ENCODE data around the gene KDM2A.

KDM2A gene

DNA sequence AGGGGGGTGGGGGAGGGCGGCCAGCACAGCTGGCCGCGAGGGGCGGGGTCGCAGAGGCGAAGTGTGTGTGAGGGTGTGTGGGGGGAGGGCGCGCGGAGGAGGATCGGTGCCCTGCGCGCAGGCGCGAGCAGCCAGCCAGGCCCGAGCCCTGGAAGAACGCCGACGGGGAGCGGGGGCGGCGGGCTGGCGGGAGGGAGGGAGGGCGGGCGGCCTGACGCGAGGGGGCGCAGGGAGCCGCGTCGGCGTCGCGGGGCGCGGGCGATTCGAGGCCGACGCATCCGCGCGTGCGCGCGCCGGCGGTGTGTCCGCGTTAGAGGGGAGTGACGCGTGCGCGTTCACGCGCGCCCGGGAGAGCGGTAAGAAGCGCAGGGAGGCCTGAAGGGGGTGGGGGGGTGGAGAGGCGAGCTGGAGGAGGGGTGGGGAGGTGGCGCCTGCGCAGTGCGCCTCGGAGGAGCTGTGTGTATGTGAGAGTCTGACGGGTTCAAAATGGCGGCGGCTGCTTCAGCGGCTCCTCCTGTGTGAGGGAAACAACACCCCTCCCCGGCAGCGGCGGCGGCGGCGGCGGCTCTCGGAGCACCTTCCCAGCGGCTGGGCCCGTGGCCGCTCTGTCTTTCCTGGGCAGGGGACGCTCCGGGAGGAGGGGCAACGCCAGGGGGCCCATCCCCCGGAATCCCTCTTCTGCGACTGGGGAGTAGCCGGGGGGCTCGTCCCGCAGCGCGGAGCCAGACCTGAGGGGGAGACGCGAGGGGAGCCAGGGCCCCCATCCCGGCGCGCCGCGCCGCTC, at the start of gene KDM2A:
Gene KDM2A (plus strand): TSS at position 463 of the 784 bp plus-strand sequence. CDS start 2,054 bp downstream, outside the sequence.
- peak; percentile 99 for DNase-seq

DNA sequence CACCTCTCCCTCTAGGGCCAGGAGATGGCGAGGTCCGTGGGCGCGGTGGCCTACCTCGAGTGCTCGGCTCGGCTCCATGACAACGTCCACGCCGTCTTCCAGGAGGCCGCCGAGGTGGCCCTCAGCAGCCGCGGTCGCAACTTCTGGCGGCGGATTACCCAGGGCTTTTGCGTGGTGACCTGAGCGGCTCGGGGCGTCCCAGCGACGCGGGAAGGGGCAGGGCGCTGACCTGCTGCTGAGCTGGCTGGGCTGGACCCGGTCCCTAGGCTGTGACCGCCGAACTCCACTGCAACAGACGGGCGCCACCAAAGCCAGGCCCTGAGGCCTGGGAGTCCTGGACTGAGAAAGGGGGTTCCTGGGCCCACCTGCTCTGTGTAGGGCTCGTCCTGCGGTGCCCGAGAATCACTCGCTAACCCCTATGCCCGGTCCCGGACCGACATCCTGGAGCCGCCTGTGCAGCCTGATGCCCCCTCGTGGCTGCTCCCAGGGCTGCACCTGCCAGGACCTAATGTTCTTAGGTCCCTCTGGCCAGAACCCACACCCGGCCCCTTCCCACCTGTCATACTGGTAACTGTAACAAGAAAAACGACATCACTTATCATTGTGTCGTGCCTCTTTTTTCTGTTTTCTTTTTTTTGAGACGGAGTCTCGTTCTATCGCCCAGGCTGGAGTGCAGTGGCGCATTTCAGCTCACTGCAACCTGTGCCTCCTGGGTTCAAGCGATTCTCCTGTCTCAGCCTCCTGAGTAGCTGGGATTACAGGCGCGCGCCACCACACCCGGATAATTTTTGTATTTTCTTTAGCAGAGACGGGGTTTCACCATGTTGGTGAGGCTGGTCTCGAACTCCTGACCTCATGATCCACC, 47.4 kb upstream of the KDM2A start:
- DNase-seq: peak; percentile 70

DNA sequence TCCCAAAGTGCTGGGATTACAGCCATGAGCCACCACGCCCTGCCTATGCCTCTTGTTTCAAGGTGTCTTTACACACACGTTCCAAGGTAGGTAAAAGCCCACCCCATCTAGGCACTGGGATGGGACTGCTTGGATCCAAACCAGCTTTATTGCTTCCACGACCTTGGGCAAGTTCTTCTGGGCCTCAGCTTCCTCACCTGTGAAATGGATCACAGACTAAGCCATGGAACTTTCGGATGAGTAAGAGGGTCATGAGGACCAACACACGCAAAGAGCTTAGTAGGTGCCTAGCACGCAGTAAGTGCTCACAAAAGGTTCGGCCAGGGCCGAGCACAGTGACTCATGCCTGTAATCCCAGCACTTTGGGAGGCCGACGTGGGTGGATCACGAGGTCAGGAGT, 46.8 kb upstream of the KDM2A start:
- DNase-seq: no peak

DNA sequence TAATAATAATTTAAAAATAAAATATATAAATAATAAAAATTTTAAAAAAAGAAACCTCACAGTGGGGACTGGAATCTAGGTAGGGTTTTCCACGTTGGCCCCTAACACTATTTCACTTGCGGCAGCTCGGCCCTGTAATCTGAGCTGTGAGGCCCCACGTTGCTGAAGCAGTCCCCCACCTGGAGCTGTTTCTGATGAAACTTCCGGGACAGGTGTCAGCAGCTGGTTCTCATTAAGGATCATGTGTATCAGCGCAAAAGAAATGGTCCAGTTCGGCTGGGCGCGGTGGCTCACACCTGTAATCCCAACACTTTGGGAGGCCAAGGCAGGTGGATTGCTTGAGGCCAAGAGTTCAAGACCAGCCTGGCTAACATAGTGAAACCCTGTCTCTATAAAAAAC, 45.2 kb upstream of the KDM2A start:
- DNase-seq: no peak

DNA sequence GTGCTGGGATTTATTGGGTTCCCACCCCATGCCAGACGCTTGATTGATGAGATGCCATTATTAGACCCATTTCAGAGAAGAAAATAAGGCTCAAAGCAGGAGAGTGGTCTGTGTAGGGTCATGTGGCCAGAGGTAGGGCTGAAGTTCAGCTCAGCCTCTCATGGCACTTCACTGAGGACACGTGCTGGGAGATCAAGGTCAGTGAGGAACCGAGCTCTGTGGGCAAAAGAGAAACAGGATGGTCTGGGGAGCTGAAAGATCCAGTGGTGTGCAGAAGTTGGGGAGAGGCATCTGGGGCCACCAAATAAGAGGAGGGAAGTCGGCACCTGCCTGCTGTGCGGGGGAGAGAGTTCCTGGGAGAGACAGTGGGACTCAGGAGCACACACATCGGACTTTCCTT, 42.9 kb upstream of the KDM2A start:
- no peak for DNase-seq

DNA sequence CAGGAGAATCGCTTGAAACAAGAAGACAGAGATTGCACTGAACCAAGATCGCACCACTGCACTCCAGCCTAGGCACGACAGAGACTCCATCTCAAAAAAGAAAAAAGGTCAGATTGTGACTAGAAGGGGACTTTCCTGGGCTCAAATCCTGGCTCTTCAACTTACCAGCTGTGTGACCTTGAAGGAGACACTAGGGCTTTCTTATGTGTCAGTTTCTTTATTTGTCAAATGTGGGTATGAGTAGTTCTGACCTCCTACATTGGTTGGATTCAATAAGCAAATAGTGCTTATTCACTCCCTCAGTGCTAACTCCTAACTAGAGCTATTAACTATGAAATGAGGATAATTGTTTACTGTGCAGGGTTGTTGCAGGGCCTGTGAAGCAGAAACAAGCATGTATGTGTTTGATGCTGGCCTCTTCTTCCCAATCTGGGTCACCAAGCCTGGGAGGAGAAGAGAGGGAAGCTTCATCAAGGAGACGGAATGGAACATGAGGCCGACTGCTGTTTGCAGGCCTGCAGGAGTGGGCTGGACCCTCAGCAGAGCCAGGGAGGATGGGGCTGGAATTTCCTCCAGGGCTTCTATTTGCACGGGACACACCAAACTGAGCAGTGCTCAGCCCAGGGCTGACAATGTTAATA, 39.9 kb upstream of the KDM2A start:
- no peak for DNase-seq

DNA sequence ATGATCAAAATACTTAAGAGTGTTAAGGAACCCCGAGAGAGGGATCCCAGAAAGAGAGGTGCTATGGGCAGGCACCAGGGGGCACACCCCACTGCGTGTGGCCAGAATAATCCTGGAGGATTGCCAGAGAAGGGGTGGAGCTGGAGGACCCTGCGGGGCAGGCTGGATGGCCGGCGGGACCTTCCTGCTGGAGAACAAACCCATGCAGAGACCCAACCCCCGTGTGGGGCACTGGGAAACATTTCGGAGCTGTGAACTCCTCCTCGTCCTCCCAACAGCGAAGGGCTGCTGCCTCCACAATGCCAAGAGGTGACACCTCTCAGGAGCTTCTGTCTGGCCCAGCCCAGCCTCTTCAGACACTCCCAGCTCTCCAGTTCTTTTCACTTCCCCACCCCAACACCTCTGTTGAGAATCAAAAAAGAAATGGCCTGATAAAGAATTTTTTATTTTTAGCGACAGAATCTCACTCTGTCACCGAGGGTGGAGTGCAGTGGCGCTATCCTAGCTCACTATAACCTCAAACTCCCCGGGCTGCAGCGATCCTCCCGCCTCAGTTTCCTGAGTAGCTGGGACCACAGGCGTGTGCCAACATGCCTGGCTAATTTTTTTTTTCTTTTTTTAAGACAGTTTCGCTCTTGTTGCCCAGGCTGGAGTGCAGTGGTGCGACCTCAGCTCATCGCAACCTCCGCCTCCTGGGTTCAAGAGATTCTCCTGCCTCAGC, 36.8 kb upstream of the KDM2A start:
- no peak for DNase-seq

DNA sequence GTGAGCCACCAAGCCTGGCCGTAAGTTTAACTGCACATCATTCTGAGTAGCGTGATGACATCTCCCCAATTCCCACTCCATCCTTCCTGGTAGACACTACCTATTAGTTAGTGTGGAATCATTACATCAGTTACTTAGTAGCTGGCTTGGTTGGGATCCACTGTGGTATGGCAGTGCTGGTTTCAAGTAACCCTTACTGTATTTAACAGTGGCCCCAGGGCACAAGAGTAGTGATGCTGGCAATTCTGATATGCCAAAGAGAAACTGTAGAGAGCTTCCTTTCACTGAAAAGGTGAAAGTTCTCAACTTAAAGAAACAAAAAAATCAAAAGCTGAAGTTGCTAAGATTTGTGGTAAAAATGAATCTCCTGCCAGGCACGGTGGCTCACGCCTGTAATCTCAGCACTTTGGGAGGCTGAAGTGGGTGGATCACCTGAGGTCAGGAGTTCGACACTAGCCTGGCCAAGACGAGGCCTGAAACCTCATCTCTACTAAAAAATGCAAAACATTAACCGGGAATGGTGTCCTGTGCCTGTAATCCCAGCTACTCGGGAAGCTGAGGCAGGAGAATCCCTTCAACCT, 35.2 kb upstream of the KDM2A start:
- DNase-seq: no peak

DNA sequence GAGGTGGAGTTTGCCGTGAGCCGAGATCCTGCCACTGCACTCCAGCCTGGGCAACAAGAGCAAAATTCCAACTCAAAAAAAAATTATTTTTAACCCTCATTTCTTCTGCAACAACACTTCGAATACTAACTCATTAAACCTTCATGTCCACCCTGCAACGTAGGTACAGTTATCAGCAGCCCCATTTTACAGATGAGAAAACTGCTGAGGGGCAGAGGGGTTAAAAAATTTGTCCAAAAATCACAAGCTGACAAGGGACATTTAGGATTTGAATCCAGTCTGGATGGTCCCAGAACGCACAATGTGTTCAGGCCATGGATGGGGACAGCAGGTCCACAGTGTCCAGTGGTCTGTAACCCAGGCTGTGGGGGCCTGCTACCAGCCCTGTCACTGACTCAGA, 33.4 kb upstream of the KDM2A start:
- no peak for DNase-seq

DNA sequence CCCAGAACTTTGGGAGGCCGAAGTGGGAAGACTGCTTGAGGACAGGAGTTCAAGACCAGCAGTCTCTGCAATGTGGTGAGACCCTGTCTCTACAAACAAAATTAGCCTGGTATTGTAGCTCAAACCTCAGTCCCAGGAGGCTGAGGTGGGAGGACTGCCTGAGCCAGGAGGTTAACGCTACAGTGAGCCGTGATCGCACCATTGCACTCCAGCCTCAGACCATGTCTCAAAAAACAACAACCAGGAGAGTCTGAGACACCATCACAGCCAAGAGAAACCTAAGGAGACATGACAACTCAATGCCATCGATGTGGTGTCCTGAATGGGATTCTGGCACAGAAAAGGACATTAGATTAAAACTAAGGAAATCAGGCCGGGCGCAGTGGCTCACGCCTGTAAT, 28.3 kb upstream of the KDM2A start:
- no peak for DNase-seq

DNA sequence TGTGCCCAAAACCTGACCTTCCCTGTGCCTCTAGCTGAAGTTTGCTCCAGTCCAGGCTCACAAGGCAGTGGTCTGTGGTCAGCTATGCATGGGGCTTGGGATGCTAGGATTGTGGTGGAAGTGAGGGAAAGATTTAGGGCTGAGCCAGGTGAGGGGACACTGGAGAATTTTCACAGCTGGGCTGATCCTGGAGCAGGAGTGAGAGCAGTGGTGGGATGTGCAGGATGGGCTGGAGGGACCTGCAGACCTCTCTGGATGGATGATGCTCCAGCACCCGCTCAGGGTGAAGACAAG, 23.9 kb upstream of the KDM2A start:
- no peak for DNase-seq

DNA sequence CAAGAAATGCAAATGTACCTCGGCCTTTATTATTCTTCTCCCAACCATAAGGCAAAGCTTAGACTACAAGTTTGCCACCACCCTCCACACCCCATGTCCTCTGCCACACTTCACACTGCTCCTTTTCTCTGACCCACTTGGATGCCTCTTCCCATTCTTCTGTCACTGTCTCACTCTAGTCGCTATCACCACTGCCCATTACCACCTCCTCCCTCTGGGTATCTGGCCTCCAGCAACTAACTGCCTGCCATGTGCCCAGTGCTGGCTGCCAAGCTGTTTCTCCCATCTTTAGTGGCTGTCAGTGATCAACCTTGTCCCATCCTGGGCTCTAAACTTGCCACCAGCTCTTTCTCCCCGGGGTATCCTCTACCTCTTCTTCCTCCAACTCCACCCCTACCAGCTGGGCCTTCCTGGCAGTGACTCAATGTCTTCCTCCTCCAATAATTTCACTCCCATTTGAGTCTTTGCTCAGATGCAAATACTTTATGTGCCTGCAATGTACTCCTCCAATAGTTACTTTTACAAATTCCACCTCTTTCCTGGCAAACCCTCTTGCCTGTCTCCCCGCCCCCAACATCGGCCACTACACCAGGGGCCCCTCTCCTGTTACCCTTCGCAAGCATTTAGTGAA, 20.1 kb upstream of the KDM2A start:
- DNase-seq: no peak

DNA sequence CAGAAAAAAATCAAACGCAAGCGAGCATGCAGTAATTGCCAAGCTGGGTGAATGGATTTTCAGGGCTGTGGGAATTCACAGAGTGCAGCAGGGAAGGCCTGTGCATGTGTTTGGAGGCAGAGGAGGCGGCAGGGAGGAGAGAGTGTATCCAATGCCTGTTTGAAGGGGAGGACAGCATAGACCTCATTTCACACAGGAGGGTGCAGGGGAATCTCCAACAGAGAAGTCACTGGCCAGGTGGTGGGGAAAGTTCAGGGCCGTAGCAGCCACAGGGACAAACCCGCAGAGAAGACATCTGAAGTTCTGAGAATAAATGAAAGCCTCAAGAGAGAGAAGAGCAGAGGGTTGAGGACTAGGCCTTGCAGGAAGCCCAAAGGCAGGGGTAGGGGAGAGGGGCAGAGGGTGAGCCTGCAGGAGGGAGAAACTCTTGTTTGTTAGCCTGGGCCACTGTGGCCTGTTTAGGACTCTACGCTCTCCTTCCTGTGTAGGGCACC, 19.2 kb upstream of the KDM2A start:
- no peak for DNase-seq

DNA sequence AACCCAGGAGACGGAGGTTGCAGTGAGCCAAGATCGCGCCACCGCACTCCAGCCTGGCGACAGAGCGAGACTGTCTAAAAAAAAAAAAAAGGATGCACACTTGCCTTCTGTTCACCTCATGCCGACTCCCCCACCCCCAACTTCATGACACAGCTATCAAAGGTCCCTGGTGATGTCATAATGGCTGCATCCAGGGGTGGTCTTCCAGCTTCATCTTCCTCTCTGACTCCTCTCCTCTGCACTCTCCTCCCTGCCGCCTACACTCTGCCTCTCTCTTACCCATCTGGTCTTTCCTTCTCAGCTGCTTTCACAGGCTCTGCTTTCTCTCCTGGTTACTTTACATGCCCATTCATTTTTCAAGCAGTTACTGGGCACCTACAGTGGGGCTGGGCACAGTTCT, 16.4 kb upstream of the KDM2A start:
- DNase-seq: no peak

DNA sequence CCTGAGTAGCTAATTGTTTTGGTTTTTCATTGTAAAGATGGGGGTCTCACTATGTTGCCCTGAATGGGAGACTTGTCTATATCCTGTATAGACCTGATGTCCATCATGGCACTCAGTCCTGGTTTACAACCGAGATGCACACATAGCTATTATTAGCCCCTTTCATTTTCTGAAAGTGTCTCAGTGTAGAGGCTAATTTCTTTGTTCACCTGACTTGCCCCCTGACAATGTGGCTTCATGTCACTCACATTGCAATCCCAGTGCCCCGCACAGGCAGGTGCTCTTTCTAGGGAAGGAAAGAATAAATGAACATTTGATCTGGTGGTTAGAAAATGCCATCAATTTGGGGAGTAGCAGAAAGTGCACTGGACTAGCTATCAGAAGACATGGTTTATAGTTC, 13.1 kb upstream of the KDM2A start:
- DNase-seq: no peak

DNA sequence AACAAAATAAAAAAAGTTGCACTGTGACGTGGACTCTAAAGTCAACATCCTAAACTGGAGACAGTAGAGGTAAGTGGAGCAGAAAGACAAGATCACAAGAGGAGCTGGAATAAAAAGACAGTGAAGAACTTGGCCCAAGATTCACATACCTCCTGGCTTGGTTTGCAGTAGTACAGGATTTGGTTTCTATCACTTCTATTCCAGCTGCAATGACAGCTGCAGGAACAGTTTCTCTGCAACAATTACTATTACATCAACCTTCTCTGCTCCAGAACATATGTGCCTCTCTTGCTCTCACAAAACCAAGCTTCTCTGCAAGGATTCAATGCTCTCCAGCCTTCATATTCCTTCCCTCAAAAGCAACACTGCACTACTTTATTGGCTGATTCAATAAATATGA, 7.8 kb upstream of the KDM2A start:
- no peak for DNase-seq

DNA sequence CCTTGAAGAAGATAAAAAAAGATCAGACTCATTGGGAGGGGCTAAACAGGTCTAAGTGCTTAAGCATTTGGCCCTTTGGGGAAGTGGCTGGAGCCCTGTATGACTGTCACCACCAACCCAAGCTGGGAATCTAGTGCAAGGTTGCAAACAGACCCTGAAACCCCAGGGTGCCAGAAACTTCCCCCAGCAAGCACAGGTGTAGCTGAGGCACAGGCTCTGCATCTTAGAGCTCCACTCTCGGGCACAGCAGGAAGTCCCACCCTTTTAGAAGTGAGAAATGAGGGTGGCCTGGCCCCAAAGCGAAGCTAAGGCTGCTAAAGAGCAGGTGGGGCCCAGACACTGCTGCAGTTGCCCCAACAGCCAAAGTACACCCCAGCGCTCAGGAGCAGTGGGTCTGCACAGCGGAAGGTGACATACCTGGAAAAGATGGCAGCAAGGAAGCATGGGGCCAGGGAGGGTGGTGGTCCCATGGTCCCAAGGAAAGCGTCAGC, 5.8 kb upstream of the KDM2A start:
- peak; percentile 43 for DNase-seq

DNA sequence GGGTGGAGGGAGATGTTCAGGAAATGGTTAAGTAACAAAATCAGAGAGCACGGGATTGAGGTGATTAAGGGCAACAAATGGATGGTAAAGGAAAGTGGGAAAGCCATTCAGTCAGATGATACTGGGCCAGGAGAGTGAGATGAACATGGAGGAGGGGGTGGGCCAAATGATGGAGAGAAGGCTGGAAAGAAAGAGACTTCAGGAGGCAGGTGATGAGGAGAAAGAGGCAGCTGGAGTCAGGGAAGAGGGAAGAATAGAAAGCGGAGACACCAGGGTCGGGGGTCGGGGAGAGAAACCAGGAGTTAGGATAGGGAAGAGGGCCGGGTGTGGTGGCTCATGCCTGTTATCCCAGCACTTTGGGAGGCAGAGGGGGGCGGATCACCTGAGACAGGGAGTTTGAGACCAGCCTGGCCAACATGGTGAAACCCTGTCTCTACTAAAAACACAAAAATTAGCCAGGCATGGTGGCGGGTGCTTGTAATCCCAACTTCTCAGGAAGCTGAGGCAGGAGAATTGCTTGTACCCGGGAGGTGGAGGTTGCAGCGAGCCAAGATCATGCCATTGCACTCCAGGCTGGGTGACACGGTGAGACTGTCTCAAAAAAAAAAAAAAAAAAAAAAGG, 4.7 kb upstream of the KDM2A start:
- DNase-seq: no peak

DNA sequence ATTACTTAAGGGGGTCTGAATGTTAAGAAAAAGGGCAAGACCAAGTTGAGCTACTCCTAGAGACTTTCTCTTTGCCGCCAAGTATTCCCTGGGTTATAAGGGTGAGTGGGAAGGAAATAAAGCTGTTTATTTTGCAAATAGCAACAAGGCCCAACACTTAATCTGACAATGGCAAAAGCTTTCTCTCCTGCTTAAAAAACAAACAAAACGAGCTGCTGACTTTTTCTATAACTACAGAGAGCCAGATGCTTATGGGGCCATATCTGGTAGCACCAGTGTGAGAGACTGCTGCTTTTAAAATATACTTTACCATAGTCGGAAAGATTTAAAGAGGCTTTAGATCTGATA, 2.3 kb upstream of the KDM2A start:
- no peak for DNase-seq

DNA sequence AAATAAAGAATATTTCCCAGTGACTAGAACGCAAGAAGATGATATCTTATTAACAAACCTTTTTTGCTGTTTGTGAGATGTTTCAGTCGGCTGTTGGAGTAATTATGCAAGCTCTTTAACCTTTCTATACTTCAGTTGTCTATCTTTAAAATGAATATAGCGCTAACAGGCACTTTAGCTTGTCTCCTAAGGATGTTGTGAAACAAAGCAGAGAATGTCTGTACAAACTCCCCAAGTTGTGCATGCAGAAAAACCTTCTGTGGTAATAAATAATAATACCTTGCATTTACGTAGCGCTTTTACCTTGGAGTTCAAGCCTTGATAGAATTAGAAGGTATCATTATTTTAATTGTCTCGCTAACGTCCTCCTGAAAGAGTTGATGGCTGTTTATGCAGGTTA, 1.9 kb upstream of the KDM2A start:
- no peak for DNase-seq

DNA sequence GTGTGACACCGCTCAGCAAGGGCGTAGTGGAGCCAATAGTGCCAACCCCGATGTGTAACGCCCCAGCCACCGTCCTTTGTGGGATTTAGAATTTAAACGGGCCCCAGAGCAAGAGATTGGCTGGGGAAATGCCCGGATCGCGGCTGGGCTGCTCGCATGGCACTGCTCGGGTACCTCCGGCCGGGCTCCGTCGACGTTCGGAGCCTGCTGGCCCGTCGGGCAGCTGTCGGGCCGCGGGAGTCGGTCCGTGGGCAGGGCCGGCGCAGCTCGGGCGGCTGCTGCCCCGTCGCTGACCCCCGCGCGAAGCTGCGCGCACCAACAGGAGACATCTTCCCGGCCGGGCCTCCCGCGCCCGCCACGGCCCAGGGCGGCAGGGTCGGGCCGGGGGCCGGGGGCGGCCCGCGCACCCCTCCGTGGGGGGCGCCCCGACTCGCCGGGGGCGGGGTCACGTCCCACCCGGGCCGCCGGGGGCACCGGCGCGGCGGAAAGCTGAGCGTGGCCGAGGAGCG, 1.3 kb upstream of the KDM2A start:
- DNase-seq: peak; percentile 39
